ENCODE data around the gene TPSD1.

Gene TPSD1

GRCh38 chr16:1259760-1260068 lies 3.8 kb downstream of the TPSD1 start:
- TF ChIP-seq, protein P1, sequence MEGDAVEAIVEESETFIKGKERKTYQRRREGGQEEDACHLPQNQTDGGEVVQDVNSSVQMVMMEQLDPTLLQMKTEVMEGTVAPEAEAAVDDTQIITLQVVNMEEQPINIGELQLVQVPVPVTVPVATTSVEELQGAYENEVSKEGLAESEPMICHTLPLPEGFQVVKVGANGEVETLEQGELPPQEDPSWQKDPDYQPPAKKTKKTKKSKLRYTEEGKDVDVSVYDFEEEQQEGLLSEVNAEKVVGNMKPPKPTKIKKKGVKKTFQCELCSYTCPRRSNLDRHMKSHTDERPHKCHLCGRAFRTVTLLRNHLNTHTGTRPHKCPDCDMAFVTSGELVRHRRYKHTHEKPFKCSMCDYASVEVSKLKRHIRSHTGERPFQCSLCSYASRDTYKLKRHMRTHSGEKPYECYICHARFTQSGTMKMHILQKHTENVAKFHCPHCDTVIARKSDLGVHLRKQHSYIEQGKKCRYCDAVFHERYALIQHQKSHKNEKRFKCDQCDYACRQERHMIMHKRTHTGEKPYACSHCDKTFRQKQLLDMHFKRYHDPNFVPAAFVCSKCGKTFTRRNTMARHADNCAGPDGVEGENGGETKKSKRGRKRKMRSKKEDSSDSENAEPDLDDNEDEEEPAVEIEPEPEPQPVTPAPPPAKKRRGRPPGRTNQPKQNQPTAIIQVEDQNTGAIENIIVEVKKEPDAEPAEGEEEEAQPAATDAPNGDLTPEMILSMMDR (IDR thresholded peaks at IDR 0.05; ENCODE audit: insufficient read depth, low read length), result no peak
- no peak for TF ChIP-seq POLR2AphosphoS5 (IDR thresholded peaks at IDR 0.05; ENCODE audit: low read depth)
- TF ChIP-seq SPI1 (IDR thresholded peaks at IDR 0.05; ENCODE audit: borderline replicate concordance, low read depth), result no peak
- no peak for TF ChIP-seq REST (IDR thresholded peaks at IDR 0.05; ENCODE audit: insufficient replicate concordance, low read depth)
- no peak for TF ChIP-seq GABPA (IDR thresholded peaks at IDR 0.05; ENCODE audit: low read depth)
- peaks cover 36% of the 10 kb centered on the region for H3K27me3 ChIP-seq (ENCODE audit: insufficient read depth, poor library complexity, severe bottlenecking)
- no peak for DNase-seq (ENCODE audit: low read depth in 1 of 2, low spot score in 1 of 2)
- no peak overlapping the region for H3K4me3 ChIP-seq (replicated peaks; ENCODE audit: insufficient read depth, low read length)
- H3K27ac ChIP-seq (replicated peaks), result no peak overlapping the region

DNA sequence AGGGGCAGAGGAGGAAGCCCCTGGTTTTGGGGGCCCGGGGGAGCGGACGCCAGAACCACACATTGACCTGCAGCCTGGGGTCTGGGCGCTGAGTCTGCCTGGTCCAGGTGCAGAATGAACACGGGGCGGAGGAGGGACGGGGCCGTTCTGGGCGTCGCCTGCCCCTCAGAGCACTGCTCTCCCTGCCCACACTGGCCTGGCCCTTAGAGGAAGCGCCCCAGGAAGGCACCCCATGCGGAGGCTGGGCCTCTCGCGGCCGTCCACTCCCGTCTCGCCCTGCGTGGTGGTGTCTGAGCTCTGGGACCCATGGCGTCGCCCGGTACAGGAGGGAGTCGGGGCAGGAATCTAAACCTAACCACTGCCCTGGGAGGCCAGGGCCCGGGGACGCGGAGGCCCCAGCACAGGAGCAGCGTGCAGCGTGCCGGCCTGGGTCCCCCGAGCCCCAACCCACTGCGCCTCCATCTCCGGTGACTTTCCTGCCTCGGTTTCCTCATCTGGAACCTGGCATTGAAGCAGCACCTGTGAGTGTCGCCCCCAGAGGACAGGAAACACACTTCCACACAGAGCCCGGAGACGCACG lies 4.3 kb downstream of the TPSD1 start:
- Histone ChIP-seq H3K27ac (replicated peaks) (no peak overlapping the region), H3K27me3 (ENCODE audit: insufficient read depth, poor library complexity, severe bottlenecking) (peaks cover 36% of the 10 kb centered on the region), H3K4me3 (replicated peaks; ENCODE audit: insufficient read depth, low read length) (no peak overlapping the region)
- TF ChIP-seq REST (IDR thresholded peaks at IDR 0.05; ENCODE audit: insufficient replicate concordance, low read depth), result no peak
- TF ChIP-seq, protein P1 (IDR thresholded peaks at IDR 0.05; ENCODE audit: insufficient read depth, low read length), result no peak
- no peak for TF ChIP-seq POLR2AphosphoS5 (IDR thresholded peaks at IDR 0.05; ENCODE audit: low read depth)
- TF ChIP-seq SPI1 (IDR thresholded peaks at IDR 0.05; ENCODE audit: borderline replicate concordance, low read depth), result no peak
- TF ChIP-seq GABPA (IDR thresholded peaks at IDR 0.05; ENCODE audit: low read depth), result no peak
- no peak for DNase-seq (ENCODE audit: low read depth in 1 of 2, low spot score in 1 of 2)

DNA sequence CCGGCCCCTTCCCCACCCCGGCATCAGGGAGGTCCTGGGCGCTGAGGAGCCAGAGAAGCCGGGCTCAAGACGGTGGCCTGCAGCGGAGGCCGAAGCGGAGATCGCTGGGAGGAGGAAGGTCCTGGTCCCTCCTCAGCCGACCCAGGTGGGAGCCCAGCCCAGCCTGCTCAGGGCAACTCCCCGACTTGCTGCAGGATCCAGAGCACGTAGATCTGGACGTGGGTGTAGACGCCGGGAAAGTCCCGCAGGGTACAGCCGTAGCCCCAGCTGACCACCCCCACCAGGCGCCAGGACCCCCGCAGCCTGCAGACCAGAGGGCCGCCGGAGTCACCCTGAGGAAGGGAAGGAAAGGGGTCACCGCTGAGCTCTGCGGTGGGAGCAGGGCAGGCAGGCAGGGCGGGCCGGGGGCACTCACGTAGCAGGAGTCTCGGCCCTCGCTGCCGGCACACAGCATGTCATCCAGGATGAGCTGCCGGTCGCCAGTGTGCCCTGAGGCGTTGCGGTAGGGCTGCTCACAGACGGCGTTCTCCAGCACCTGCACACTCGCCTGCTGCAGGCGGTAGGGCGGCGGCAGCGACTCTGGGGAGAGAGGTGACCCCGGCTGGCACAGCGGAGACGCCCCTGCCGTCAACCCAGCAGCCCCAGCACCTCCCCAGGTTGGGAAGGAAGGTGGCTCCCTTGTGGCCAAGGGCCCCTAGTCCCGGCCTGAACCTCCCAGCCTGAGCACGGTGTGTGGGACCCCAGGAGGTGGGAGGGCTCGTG lies 5.4 kb downstream of the TPSD1 start:
- Histone ChIP-seq H3K27me3 (ENCODE audit: insufficient read depth, poor library complexity, severe bottlenecking) (peaks cover 36% of the 10 kb centered on the region), H3K4me3 (replicated peaks; ENCODE audit: insufficient read depth, low read length) (no peak overlapping the region), H3K27ac (replicated peaks) (no peak overlapping the region)
- DNase-seq (ENCODE audit: low read depth in 1 of 2, low spot score in 1 of 2), result no peak
- TF ChIP-seq, protein P1 (IDR thresholded peaks at IDR 0.05; ENCODE audit: insufficient read depth, low read length), result no peak
- TF ChIP-seq SPI1 (IDR thresholded peaks at IDR 0.05; ENCODE audit: borderline replicate concordance, low read depth) (no peak), POLR2AphosphoS5 (IDR thresholded peaks at IDR 0.05; ENCODE audit: low read depth) (no peak), REST (IDR thresholded peaks at IDR 0.05; ENCODE audit: insufficient replicate concordance, low read depth) (no peak), GABPA (IDR thresholded peaks at IDR 0.05; ENCODE audit: low read depth) (no peak)
